Aorta (tissue), 5 donors: ENCODE results near the gene RRAS2. TPM values are rescaled to one million over a fixed set of nuclear protein-coding genes. Genes with fewer than 3 reads are reported as not detected.

ENCODE experiments used
- ATAC-seq: fragments of 200-7000 bp; cut with Tn5 transposase; one replicate; pipeline ENCODE4 v1.9.1; 2022; ENCODE audit warnings: moderate library complexity; ENCODE audit not compliant: low FRiP score
- DNase-seq, 2 donors: peaks; one replicate each; pipeline ENCODE4 v3.0.0-alpha.2; 2020
- H3K27ac ChIP-seq, 2 donors: one replicate each; pipeline ENCODE4 v1.5.1; 2013; ENCODE audit warnings: low read length in 2 of 2, mild to moderate bottlenecking in 2 of 2, moderate library complexity in 2 of 2, control low read depth in 1 of 2, inconsistent platforms in 1 of 2, low read depth in 1 of 2
- H3K27me3 ChIP-seq, 2 donors: one replicate each; pipeline ENCODE4 v1.6.1; 2013; ENCODE audit warnings: control low read depth in 1 of 2, low read length in 1 of 2, mild to moderate bottlenecking in 1 of 2, moderate library complexity in 1 of 2; ENCODE audit not compliant: insufficient read depth in 2 of 2, control insufficient read depth in 1 of 2
- H3K36me3 ChIP-seq, 2 donors: one replicate each; pipeline ENCODE4 v1.6.1; 2013; ENCODE audit warnings: control low read depth in 1 of 2, low read length in 1 of 2, mild to moderate bottlenecking in 1 of 2; ENCODE audit not compliant: insufficient read depth in 2 of 2, control insufficient read depth in 1 of 2
- H3K4me1 ChIP-seq, 2 donors: one replicate each; pipeline ENCODE4 v1.6.1; 2013; ENCODE audit warnings: low read length in 2 of 2, control low read depth in 1 of 2, mild to moderate bottlenecking in 1 of 2, moderate library complexity in 1 of 2; ENCODE audit not compliant: insufficient read depth in 2 of 2, control insufficient read depth in 1 of 2
- H3K4me3 ChIP-seq, 2 donors: one replicate each; pipeline ENCODE4 v1.5.1; 2013; ENCODE audit warnings: low read length in 2 of 2, control low read depth in 1 of 2, mild to moderate bottlenecking in 1 of 2
- H3K9me3 ChIP-seq: one replicate; pipeline ENCODE4 v1.6.1; 2013; ENCODE audit warnings: mild to moderate bottlenecking, low read length; ENCODE audit not compliant: control insufficient read depth
- WGBS, 2 donors: extraction: QIAGEN DNeasy Blood & Tissue Kit; methylation state at CpG; one replicate each; pipeline ENCODE4 v1.1.7; 2013; 5-methylcytosine and 5-hydroxymethylcytosine counted together
- intact Hi-C, 2 donors: fragments of 100-400 bp; cut with DNase I; formaldehyde crosslinking; loops; one replicate each; pipeline versions ENCODE4 v1.14.2 to v1.15.0; 2022
- polyA plus RNA-seq, 2 donors: library from polyadenylated mRNA; stranded (reverse); fragments of 200-250 nt; gene quantifications; one replicate each; pipeline ENCODE4 v1.2.3, GENCODE V29; 2013
- total RNA-seq, 2 donors: library from RNA; stranded (reverse); fragmentation: NEBNext Ultra II Directional; extraction: Animal tissue kit (Norgen Biotek cat#: 25700); gene quantifications; one replicate each; pipeline ENCODE4 v1.2.1, GENCODE V29; 2021
- donor health status: healthy with polysubstance abuse.
- donor health status: Bipolar disorder and iron deficiency.
- donor health status: DM: no; HTN: no; CAD: no.
- donor health status: DM: no; HTN: no; CAD: no.
- donor health status: DM: yes; HTN: yes; CAD: no.

RRAS2 gene
- total and polyA plus RNA-seq, 4 donors, result 18.0 to 46.7 (median 27.9) TPM

DNA sequence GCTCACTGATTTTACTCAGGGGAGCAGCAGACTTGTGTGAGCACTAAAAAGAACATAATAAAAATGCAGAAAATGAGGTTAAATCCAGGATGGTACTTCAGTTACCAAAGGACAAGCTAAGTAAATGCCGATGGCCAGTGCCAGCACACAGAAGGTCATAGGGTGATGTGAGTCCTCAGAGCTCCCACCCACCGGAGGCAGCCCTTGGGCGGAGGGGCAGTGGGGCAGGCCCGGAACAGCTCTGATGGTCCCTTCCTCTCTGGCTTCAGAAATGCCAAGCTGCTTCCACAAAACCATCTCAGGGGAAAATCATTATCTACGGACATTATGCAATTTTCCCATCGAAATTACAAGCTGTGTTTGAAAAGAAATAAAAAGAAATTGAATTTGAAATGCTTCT is 124.5 kb downstream of the RRAS2 start:
- Histone ChIP-seq H3K27ac (no peak overlapping the region), H3K27me3 (no peaks in the 10 kb centered on the region), H3K9me3 (no peaks in the 10 kb centered on the region), H3K4me3 (no peak overlapping the region), H3K4me1 (no peaks in the 10 kb centered on the region), H3K36me3 (no peaks in the 10 kb centered on the region)
- DNase-seq, result no peak
- WGBS, 2 donors, result 70 to 84% methylated on average over 6 of the region's 6 CpGs
- intact Hi-C loops, result no loop called here
- no peak for ATAC-seq

GRCh38 chr11:14232652-14233051 is 126.3 kb downstream of the RRAS2 start:
- Histone ChIP-seq H3K27ac (no peak overlapping the region), H3K4me1 (no peaks in the 10 kb centered on the region), H3K4me3 (no peak overlapping the region), H3K36me3 (no peaks in the 10 kb centered on the region), H3K9me3 (no peaks in the 10 kb centered on the region), H3K27me3 (no peaks in the 10 kb centered on the region)
- 73% methylated on average over 6 of the region's 6 CpGs for WGBS, 2 donors
- ATAC-seq (no peak), DNase-seq (no peak)
- intact Hi-C loops, result no loop called here

DNA sequence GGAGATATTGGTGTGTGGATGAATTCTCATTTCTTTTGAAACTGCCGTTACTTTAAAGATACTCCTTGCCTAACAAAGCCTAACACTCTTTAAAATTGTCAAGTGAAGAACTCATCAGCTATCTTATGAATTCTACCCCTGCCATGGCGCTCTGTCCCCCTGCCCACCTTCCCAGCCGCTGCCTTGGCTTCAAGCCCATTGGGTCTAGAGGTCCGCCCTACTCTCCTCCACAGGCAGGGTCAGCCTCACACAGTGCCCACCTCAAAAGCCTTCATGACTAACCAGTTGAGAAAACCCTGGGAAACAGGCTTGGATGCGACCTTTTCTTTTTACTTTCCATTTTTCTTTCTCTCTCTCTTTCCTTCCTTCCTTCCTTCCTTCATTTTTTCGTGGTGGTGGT is 128.6 kb downstream of the RRAS2 start:
- Histone ChIP-seq H3K4me3 (no peak overlapping the region), H3K36me3 (no peaks in the 10 kb centered on the region), H3K27me3 (no peaks in the 10 kb centered on the region), H3K27ac (no peak overlapping the region), H3K4me1 (no peaks in the 10 kb centered on the region), H3K9me3 (peaks cover 2% of the 10 kb centered on the region)
- ATAC-seq (no peak), DNase-seq (no peak)
- 84 to 90% methylated on average over 6 of the region's 6 CpGs for WGBS, 2 donors
- intact Hi-C loops, result no loop called here

DNA sequence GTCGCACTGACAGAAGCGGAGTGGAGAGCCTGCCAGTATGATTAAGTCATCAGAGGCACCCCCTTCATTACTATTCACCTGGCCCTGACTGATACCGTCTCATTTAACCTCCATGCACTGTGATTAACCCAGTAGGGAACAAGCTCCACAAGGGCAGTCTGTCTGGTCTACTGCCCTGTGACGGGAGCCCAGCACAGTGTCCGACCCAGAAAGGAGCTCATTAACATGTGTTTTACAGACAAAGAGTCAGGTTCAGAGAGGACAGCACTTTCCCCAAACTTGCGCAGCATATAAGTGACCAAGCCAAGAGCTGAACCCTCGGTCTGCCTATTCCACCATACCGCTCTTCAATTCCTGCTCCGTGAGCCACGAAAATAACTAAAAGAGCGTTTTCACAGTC is 129.5 kb downstream of the RRAS2 start:
- ATAC-seq, result no peak
- Histone ChIP-seq H3K27ac (no peak overlapping the region), H3K36me3 (no peaks in the 10 kb centered on the region), H3K4me1 (no peaks in the 10 kb centered on the region), H3K27me3 (no peaks in the 10 kb centered on the region), H3K4me3 (no peak overlapping the region), H3K9me3 (peaks cover 2% of the 10 kb centered on the region)
- intact Hi-C loops, result no loop called here
- no peak for DNase-seq
- WGBS, 2 donors, result 68 to 87% methylated on average over 11 of the region's 11 CpGs

- 92% methylated on average over 2 of the region's 2 CpGs for WGBS, 2 donors
- no peaks in the 10 kb centered on the region for H3K36me3 ChIP-seq
Measured at GRCh38 chr11:14228356-14228755, 130.6 kb downstream of the RRAS2 start.

More at GRCh38 chr11:14228356-14228755, 130.6 kb downstream of the RRAS2 start:
- Histone ChIP-seq H3K4me3 (no peak overlapping the region), H3K27me3 (no peaks in the 10 kb centered on the region), H3K4me1 (no peaks in the 10 kb centered on the region), H3K27ac (no peak overlapping the region), H3K9me3 (peaks cover 2% of the 10 kb centered on the region)
- intact Hi-C loops, result no loop called here
- DNase-seq (no peak), ATAC-seq (no peak)

Other genes starting within 250 kb of the RRAS2 start
- 10 to 100 TPM; 90.6 to 92.8 TPM for gene COPB1, start 140.6 kb upstream of the RRAS2 start, total RNA-seq
- gene COPB1, start 140.6 kb upstream of the RRAS2 start, polyA plus RNA-seq, result 10 to 100 TPM; 45.3 to 48.6 TPM
- 100 to 1,000 TPM; 117 to 122 TPM for gene PSMA1, start 161.2 kb upstream of the RRAS2 start, total RNA-seq
- gene PSMA1, start 161.2 kb upstream of the RRAS2 start, polyA plus RNA-seq, result 100 to 1,000 TPM in 1 of 2 donors, 10 to 100 TPM in 1; 92.8 to 133 TPM